SK-N-MC (cell line): Measurements from ENCODE around the gene DGLUCY.

ENCODE experiments used
- EZH2 ChIP-seq: fragments of 200-600 bp; sonication (generic); IDR thresholded peaks from one replicate; pipeline ENCODE4 v1.6.1; 2017; ENCODE audit warnings: antibody characterized with exemption
- FOXP2 ChIP-seq: optimal IDR thresholded peaks from 2 replicates; pipeline ENCODE3; 2011; ENCODE audit warnings: mild to moderate bottlenecking, moderate library complexity; ENCODE audit not compliant: insufficient read depth; ENCODE audit errors: extremely low read length, control extremely low read depth
- POLR2AphosphoS5 ChIP-seq: IDR thresholded peaks from 2 replicates; pipeline ENCODE4 v1.6.1; 2012; ENCODE audit warnings: mild to moderate bottlenecking, low read depth, low read length, borderline replicate concordance

GRCh38 chr14:91180611-91181010 lies 66.7 kb downstream of the DGLUCY start:
- TF ChIP-seq POLR2AphosphoS5: no peak
- TF ChIP-seq EZH2: no peak
- no peak for TF ChIP-seq FOXP2
